ENCODE measurements around the gene ZNRF3.
"Not testable (repeated sequence)": the region's sequence is repeated elsewhere in the genome, so short reads cannot be mapped to it uniquely, and the experiment has no call there.

The ZNRF3 gene

GRCh38 chr22:28882878-28883656 is at the start of gene ZNRF3:
Gene ZNRF3, plus strand, starts transcription at chr22:28883572. Its CDS starts 195 bp downstream, at chr22:28883767.
- DNase-seq (ENCODE audit: low spot score) = peak; percentile 94

GRCh38 chr22:28835630-28836189 is 47.7 kb upstream of the ZNRF3 start:
- no peak for DNase-seq (ENCODE audit: low spot score)

GRCh38 chr22:28837640-28838039 is 45.7 kb upstream of the ZNRF3 start:
- DNase-seq (ENCODE audit: low spot score) = no peak

- no peak for DNase-seq (ENCODE audit: low spot score)
Observed at GRCh38 chr22:28838971-28839370, 44.4 kb upstream of the ZNRF3 start.

- DNase-seq (ENCODE audit: low spot score) = no peak
Observed at GRCh38 chr22:28841111-28841510, 42.3 kb upstream of the ZNRF3 start.

GRCh38 chr22:28843633-28844032 is 39.7 kb upstream of the ZNRF3 start:
- no peak for DNase-seq (ENCODE audit: low spot score)

- not testable (repeated sequence) for DNase-seq (ENCODE audit: low spot score)
Observed at GRCh38 chr22:28844277-28844676, 39.1 kb upstream of the ZNRF3 start.

- no peak for DNase-seq (ENCODE audit: low spot score)
Observed at GRCh38 chr22:28846994-28847393, 36.4 kb upstream of the ZNRF3 start.

GRCh38 chr22:28855355-28856094 is 27.8 kb upstream of the ZNRF3 start:
- DNase-seq (ENCODE audit: low spot score) = peak; percentile 70

GRCh38 chr22:28856095-28856455 is 27.3 kb upstream of the ZNRF3 start:
- no peak for DNase-seq (ENCODE audit: low spot score)

- no peak for DNase-seq (ENCODE audit: low spot score)
Observed at GRCh38 chr22:28857288-28857687, 26.1 kb upstream of the ZNRF3 start.

GRCh38 chr22:28864878-28865596 is 18.3 kb upstream of the ZNRF3 start:
- DNase-seq (ENCODE audit: low spot score) = no peak

GRCh38 chr22:28867191-28867590 is 16.2 kb upstream of the ZNRF3 start:
- DNase-seq (ENCODE audit: low spot score) = no peak

- DNase-seq (ENCODE audit: low spot score) = peak; percentile 60
Observed at GRCh38 chr22:28868389-28868788, 15.0 kb upstream of the ZNRF3 start.

- DNase-seq (ENCODE audit: low spot score) = no peak
Observed at GRCh38 chr22:28869736-28870135, 13.6 kb upstream of the ZNRF3 start.

GRCh38 chr22:28873183-28873963 is 10.0 kb upstream of the ZNRF3 start:
- DNase-seq (ENCODE audit: low spot score) = no peak

GRCh38 chr22:28874061-28874460 is 9.3 kb upstream of the ZNRF3 start:
- DNase-seq (ENCODE audit: low spot score) = no peak

GRCh38 chr22:28874811-28875320 is 8.5 kb upstream of the ZNRF3 start:
- DNase-seq (ENCODE audit: low spot score) = no peak

- DNase-seq (ENCODE audit: low spot score) = no peak
Observed at GRCh38 chr22:28882545-28882877, 861 bp upstream of the ZNRF3 start.

- no peak for DNase-seq (ENCODE audit: low spot score)
Observed at GRCh38 chr22:28883657-28883916, 215 bp downstream of the ZNRF3 start.

- DNase-seq (ENCODE audit: low spot score) = peak; percentile 47
Observed at GRCh38 chr22:28883917-28884746, 760 bp downstream of the ZNRF3 start.

Measured in kidney tubule cell (primary cell).